SH-SY5Y (cell line): ENCODE results near the gene SMYD3.

ENCODE experiments used
- GATA2 ChIP-seq: IDR thresholded peaks from 2 replicates; pipeline ENCODE4 v1.6.1; 2011; ENCODE audit warnings: mild to moderate bottlenecking, low read depth, low read length
- GATA3 ChIP-seq: IDR thresholded peaks from 2 replicates; pipeline ENCODE4 v1.6.1; 2011; ENCODE audit warnings: low read depth, mild to moderate bottlenecking, low read length, moderate library complexity

- TF ChIP-seq GATA3: no peak
- TF ChIP-seq GATA2: no peak
These were observed 163.1 kb downstream of the SMYD3 start for GRCh38 chr1:246343937-246344336.
